ENCODE measurements around the gene DHPS.
"Not testable (repeated sequence)": the region's sequence is repeated elsewhere in the genome, so short reads cannot be mapped to it uniquely, and the experiment has no call there.

DHPS gene

DNA sequence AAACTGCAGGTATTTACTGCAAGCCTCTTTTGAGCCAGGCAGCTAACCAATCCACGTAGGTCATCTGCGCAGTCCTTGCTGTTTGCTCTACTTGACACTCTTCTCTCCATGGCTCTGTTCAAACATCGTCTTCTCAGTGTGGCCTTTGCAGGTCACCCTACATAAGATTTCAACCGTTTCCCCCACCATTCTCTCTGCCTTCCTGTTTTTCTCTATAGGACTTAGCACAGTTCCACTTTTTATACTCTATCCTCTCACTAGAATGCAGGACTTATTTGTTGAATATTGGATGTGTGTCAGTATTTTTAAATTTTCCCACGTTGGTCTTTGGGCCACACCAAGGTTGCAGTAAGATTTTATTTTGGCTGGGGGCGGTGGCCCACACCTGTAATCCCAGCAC, 16.5 kb upstream of the DHPS start:
- peaks cover 41% of the 10 kb centered on the region for H3K36me3 ChIP-seq
- no peaks in the 10 kb centered on the region for H3K9me3 ChIP-seq (ENCODE audit: severe bottlenecking)

GRCh38 chr19:12697425-12697824, 15.7 kb upstream of the DHPS start:
- H3K27ac ChIP-seq; H3K27me3 ChIP-seq (ENCODE audit: insufficient read depth, low read depth, severe bottlenecking); H3K9me3 ChIP-seq (ENCODE audit: severe bottlenecking); DNase-seq; H3K4me3 ChIP-seq (ENCODE audit: low read depth, low read length): not testable (repeated sequence)
- peaks cover 34% of the 10 kb centered on the region for H3K36me3 ChIP-seq

More for the DNA sequence above, 16.5 kb upstream of the DHPS start:
- H3K27ac ChIP-seq, result no peak overlapping the region
- TF ChIP-seq, protein P1, sequence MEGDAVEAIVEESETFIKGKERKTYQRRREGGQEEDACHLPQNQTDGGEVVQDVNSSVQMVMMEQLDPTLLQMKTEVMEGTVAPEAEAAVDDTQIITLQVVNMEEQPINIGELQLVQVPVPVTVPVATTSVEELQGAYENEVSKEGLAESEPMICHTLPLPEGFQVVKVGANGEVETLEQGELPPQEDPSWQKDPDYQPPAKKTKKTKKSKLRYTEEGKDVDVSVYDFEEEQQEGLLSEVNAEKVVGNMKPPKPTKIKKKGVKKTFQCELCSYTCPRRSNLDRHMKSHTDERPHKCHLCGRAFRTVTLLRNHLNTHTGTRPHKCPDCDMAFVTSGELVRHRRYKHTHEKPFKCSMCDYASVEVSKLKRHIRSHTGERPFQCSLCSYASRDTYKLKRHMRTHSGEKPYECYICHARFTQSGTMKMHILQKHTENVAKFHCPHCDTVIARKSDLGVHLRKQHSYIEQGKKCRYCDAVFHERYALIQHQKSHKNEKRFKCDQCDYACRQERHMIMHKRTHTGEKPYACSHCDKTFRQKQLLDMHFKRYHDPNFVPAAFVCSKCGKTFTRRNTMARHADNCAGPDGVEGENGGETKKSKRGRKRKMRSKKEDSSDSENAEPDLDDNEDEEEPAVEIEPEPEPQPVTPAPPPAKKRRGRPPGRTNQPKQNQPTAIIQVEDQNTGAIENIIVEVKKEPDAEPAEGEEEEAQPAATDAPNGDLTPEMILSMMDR (IDR thresholded peaks at IDR 0.05; ENCODE audit: low read depth, low read length), result no peak
- DNase-seq, result no peak
- H3K27me3 ChIP-seq (ENCODE audit: insufficient read depth, low read depth, severe bottlenecking), result no peaks in the 10 kb centered on the region
- H3K4me3 ChIP-seq (ENCODE audit: low read depth, low read length), result no peak overlapping the region

GRCh38 chr19:12696366-12697335, 15.0 kb upstream of the DHPS start, which contains the start of gene FBXW9:
TSS of gene FBXW9 (minus strand) at chr19:12696631. CDS start at chr19:12696581, 50 bp downstream.
- no peaks in the 10 kb centered on the region for H3K9me3 ChIP-seq (ENCODE audit: severe bottlenecking)
- peak; percentile 96 for DNase-seq
- H3K27ac ChIP-seq, result peak within 1 kb of the TSS; percentile 74
- H3K27me3 ChIP-seq (ENCODE audit: insufficient read depth, low read depth, severe bottlenecking), result no peaks in the 10 kb centered on the region
- peak within 1 kb of the TSS; percentile 66 for H3K4me3 ChIP-seq (ENCODE audit: low read depth, low read length)
- peaks cover 26% of the 10 kb centered on the region for H3K36me3 ChIP-seq
- TF ChIP-seq, protein P1 (IDR thresholded peaks at IDR 0.05; ENCODE audit: low read depth, low read length), result no peak

GRCh38 chr19:12695997-12696365, 14.3 kb upstream of the DHPS start:
- Histone ChIP-seq H3K9me3 (ENCODE audit: severe bottlenecking) (no peaks in the 10 kb centered on the region), H3K27ac (no peak overlapping the region; the same call in 1 of the 2 replicates), H3K36me3 (peaks cover 20% of the 10 kb centered on the region), H3K27me3 (ENCODE audit: insufficient read depth, low read depth, severe bottlenecking) (no peaks in the 10 kb centered on the region), H3K4me3 (ENCODE audit: low read depth, low read length) (peak overlapping the region; percentile 66)
- TF ChIP-seq, protein P1 (IDR thresholded peaks at IDR 0.05; ENCODE audit: low read depth, low read length), result no peak
- no peak for DNase-seq

- H3K27ac ChIP-seq, result no peak overlapping the region
- peak overlapping the region; percentile 66 for H3K4me3 ChIP-seq (ENCODE audit: low read depth, low read length)
- no peaks in the 10 kb centered on the region for H3K9me3 ChIP-seq (ENCODE audit: severe bottlenecking)
- DNase-seq, result no peak
- H3K27me3 ChIP-seq (ENCODE audit: insufficient read depth, low read depth, severe bottlenecking), result no peaks in the 10 kb centered on the region
- TF ChIP-seq, protein P1 (IDR thresholded peaks at IDR 0.05; ENCODE audit: low read depth, low read length), result no peak
- H3K36me3 ChIP-seq, result peaks cover 16% of the 10 kb centered on the region
Measured at GRCh38 chr19:12695514-12695913, 13.8 kb upstream of the DHPS start.

DNA sequence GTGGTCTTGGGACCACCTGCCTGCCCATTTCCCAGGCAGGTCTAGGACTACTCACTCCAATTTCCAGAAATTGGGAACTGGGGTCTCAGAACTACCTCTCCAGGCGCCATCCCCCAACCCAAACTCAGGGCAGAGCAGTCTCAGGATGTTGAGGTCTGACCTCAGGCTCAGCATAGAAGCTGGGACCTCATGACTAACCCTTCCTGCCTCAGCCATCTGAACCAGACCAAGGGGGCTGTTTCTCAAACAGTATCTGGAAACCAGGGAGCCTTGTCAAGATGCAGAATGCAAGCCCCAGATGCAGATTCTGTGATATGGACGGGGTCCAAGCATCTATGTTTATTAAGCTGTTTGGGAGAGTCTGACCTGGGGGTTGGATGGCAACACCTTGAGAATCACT, 13.4 kb upstream of the DHPS start:
- H3K27me3 ChIP-seq (ENCODE audit: insufficient read depth, low read depth, severe bottlenecking), result no peaks in the 10 kb centered on the region
- H3K9me3 ChIP-seq (ENCODE audit: severe bottlenecking), result no peaks in the 10 kb centered on the region
- no peak overlapping the region for H3K4me3 ChIP-seq (ENCODE audit: low read depth, low read length)
- TF ChIP-seq, protein P1 (IDR thresholded peaks at IDR 0.05; ENCODE audit: low read depth, low read length), result no peak
- no peak for DNase-seq
- H3K27ac ChIP-seq, result no peak overlapping the region
- peaks cover 13% of the 10 kb centered on the region for H3K36me3 ChIP-seq

Measured in WERI-Rb-1 (cell line).